Measurements from ENCODE around the gene UQCR10. TPM values are rescaled to one million over a fixed set of nuclear protein-coding genes. Genes with fewer than 3 reads are reported as not detected.

Gene UQCR10
- total and polyA plus RNA-seq, 7 donors = 37.9 to 555 (median 84.5) TPM

- no peak for DNase-seq
- intact Hi-C loops (cut with DNase I) = no loop called here
- H3K4me3 ChIP-seq = no peak overlapping the region
- no peak overlapping the region for H3K27ac ChIP-seq
- no peaks in the 10 kb centered on the region for H3K27me3 ChIP-seq
- TF ChIP-seq POLR2AphosphoS5 (IDR thresholded peaks at IDR 0.05) (no peak), CTCF (IDR thresholded peaks at IDR 0.05) (no peak), POLR2A (IDR thresholded peaks at IDR 0.05) (no peak), EP300 (IDR thresholded peaks at IDR 0.05) (no peak)
- peaks cover 25 to 97% (median 49%) of the 10 kb centered on the region in 4 donors for H3K36me3 ChIP-seq
- H3K4me1 ChIP-seq = peaks cover 0 to 9% (median 0%) of the 10 kb centered on the region in 4 donors
- 97% methylated on average over 17 of the region's 17 CpGs for WGBS, 2 donors
- no peaks in the 10 kb centered on the region for H3K9me3 ChIP-seq
These were observed 26.2 kb downstream of the UQCR10 start for GRCh38 chr22:29793396-29793795.

- no peak for DNase-seq
- H3K27me3 ChIP-seq = no peaks in the 10 kb centered on the region
- H3K27ac ChIP-seq = no peak overlapping the region
- H3K9me3 ChIP-seq = no peaks in the 10 kb centered on the region
- no peak for TF ChIP-seq POLR2A (IDR thresholded peaks at IDR 0.05)
- TF ChIP-seq CTCF (IDR thresholded peaks at IDR 0.05) = no peak
- TF ChIP-seq POLR2AphosphoS5 (IDR thresholded peaks at IDR 0.05) = no peak
- TF ChIP-seq EP300 (IDR thresholded peaks at IDR 0.05) = no peak
- intact Hi-C loops (cut with DNase I) = no loop called here
- no peak overlapping the region for H3K4me3 ChIP-seq
- 84 to 85% methylated on average over 5 of the region's 5 CpGs for WGBS, 2 donors
- H3K4me1 ChIP-seq = peaks cover 0 to 25% (median 9%) of the 10 kb centered on the region in 4 donors
- peaks cover 18 to 94% (median 41%) of the 10 kb centered on the region in 4 donors for H3K36me3 ChIP-seq
These were observed 28.5 kb downstream of the UQCR10 start for GRCh38 chr22:29795663-29796062.

GRCh38 chr22:29797351-29797750, 30.2 kb downstream of the UQCR10 start:
- no peak overlapping the region for H3K27ac ChIP-seq
- WGBS, 2 donors = 85 to 95% methylated on average over 3 of the region's 3 CpGs
- no peak for DNase-seq
- no peak for TF ChIP-seq POLR2A (IDR thresholded peaks at IDR 0.05)
- TF ChIP-seq EP300 (IDR thresholded peaks at IDR 0.05) = no peak
- TF ChIP-seq CTCF (IDR thresholded peaks at IDR 0.05) = no peak
- TF ChIP-seq POLR2AphosphoS5 (IDR thresholded peaks at IDR 0.05) = no peak
- peaks cover 17 to 94% (median 42%) of the 10 kb centered on the region in 4 donors for H3K36me3 ChIP-seq
- peaks cover 0 to 25% (median 9%) of the 10 kb centered on the region in 4 donors for H3K4me1 ChIP-seq
- intact Hi-C loops (cut with DNase I) = no loop called here
- no peaks in the 10 kb centered on the region for H3K27me3 ChIP-seq
- no peaks in the 10 kb centered on the region for H3K9me3 ChIP-seq
- H3K4me3 ChIP-seq = no peak overlapping the region

- Histone ChIP-seq H3K9me3 (no peaks in the 10 kb centered on the region), H3K27ac (peak overlapping the region in 2 of 4 donors; percentile 56 to 68), H3K36me3 (peaks cover 15 to 94% (median 39%) of the 10 kb centered on the region in 4 donors), H3K4me3 (no peak overlapping the region), H3K4me1 (peaks cover 0 to 25% (median 9%) of the 10 kb centered on the region in 4 donors), H3K27me3 (no peaks in the 10 kb centered on the region)
- intact Hi-C loops (cut with DNase I) = no loop called here
- WGBS, 2 donors = 62 to 84% methylated on average over 6 of the region's 6 CpGs
- no peak for DNase-seq
- TF ChIP-seq POLR2AphosphoS5 (IDR thresholded peaks at IDR 0.05) (no peak), POLR2A (IDR thresholded peaks at IDR 0.05) (no peak), EP300 (IDR thresholded peaks at IDR 0.05) (no peak), CTCF (IDR thresholded peaks at IDR 0.05) (no peak)
These were observed 31.1 kb downstream of the UQCR10 start for GRCh38 chr22:29798318-29798717.

- Histone ChIP-seq H3K4me3 (no peak overlapping the region), H3K27me3 (no peaks in the 10 kb centered on the region), H3K27ac (peak overlapping the region; percentile 39 to 68 (median 56)), H3K9me3 (no peaks in the 10 kb centered on the region), H3K36me3 (peaks cover 15 to 94% (median 41%) of the 10 kb centered on the region in 4 donors), H3K4me1 (peaks cover 0 to 25% (median 9%) of the 10 kb centered on the region in 4 donors)
- DNase-seq = no peak
- WGBS, 2 donors = 81 to 84% methylated on average over 2 of the region's 2 CpGs
- TF ChIP-seq POLR2A (IDR thresholded peaks at IDR 0.05) (no peak), POLR2AphosphoS5 (IDR thresholded peaks at IDR 0.05) (no peak), CTCF (IDR thresholded peaks at IDR 0.05) (no peak), EP300 (IDR thresholded peaks at IDR 0.05) (no peak)
- intact Hi-C loops (cut with DNase I) = no loop called here
These were observed 31.6 kb downstream of the UQCR10 start for GRCh38 chr22:29798801-29799200.

Measured in sigmoid colon (tissue), 7 donors.